H1 (cell line): ENCODE data around the gene POLE4. TPM values are rescaled to one million over a fixed set of nuclear protein-coding genes. Genes with fewer than 3 reads are reported as not detected.

ENCODE experiments used
- CTCF ChIA-PET: fragments of 300-600 bp; sonication (Branson Sonifier 250); formaldehyde crosslinking; loops from one replicate; lab custom pipeline; 2021; ENCODE audit not compliant: partially characterized antibody; lab: Charles Lee
- POLR2A ChIA-PET: fragments of 300-600 bp; sonication (Branson Sonifier 250); formaldehyde crosslinking; loops from one replicate; lab custom pipeline; 2021; ENCODE audit warnings: inconsistent platforms; ENCODE audit not compliant: partially characterized antibody; lab: Charles Lee
- DNase-seq, 2 experiments: peaks; one replicate each; pipeline versions ENCODE4 v3.0.0 to v3.0.0-alpha.2; 2010 to 2022; ENCODE audit warnings: low spot score in 2 of 2, low read depth in 1 of 2, mixed read lengths in 1 of 2
- FAIRE-seq: peaks from 2 replicates; lab custom pipeline; 2011; peaks lifted over from hg19 to GRCh38; lab: Jason Lieb, UNC
- H2AFZ ChIP-seq: 2 replicates; pipeline ENCODE4 v1.8.1; 2012; ENCODE audit warnings: low read length, inconsistent platforms
- H2AK5ac ChIP-seq: 2 replicates; pipeline ENCODE4 v1.6.1; 2013; ENCODE audit warnings: low read depth, low read length
- H2BK120ac ChIP-seq: replicated peaks from 2 replicates; pipeline ENCODE3; 2013; ENCODE audit warnings: low read depth, low read length, inconsistent platforms
- H2BK12ac ChIP-seq: 2 replicates; pipeline ENCODE4 v1.6.1; 2013; ENCODE audit warnings: low read depth, low read length
- H2BK15ac ChIP-seq: 2 replicates; pipeline ENCODE4 v1.6.1; 2013; ENCODE audit warnings: low read length
- H2BK20ac ChIP-seq: 2 replicates; pipeline ENCODE4 v1.6.1; 2013; ENCODE audit warnings: low read length
- H2BK5ac ChIP-seq: 2 replicates; pipeline ENCODE4 v1.6.1; 2013; ENCODE audit warnings: low read depth, low read length
- H3K14ac ChIP-seq: 2 replicates; pipeline ENCODE4 v1.6.1; 2013; ENCODE audit warnings: inconsistent platforms; ENCODE audit not compliant: insufficient read length
- H3K18ac ChIP-seq: 2 replicates; pipeline ENCODE4 v1.6.1; 2013; ENCODE audit warnings: low read length; ENCODE audit errors: extremely low read depth
- H3K23ac ChIP-seq: 2 replicates; pipeline ENCODE4 v1.6.1; 2013; ENCODE audit warnings: inconsistent platforms; ENCODE audit not compliant: insufficient read length
- H3K23me2 ChIP-seq: 2 replicates; pipeline ENCODE4 v1.6.1; 2013; ENCODE audit warnings: low read depth, low read length
- H3K27ac ChIP-seq: 2 replicates; pipeline ENCODE4 v1.6.1; 2011; ENCODE audit warnings: low read depth, low read length, inconsistent platforms
- H3K27me3 ChIP-seq, 4 experiments: replicated peaks in 1 of 4; 1 replicate in 1 of 4; 2 replicates in 3 of 4; pipeline versions ENCODE4 v1.6.1 to v1.8.1; 2011 to 2013; ENCODE audit warnings: low read length in 3 of 4, mild to moderate bottlenecking in 3 of 4, inconsistent platforms in 2 of 4, mixed read lengths in 2 of 4, moderate library complexity in 1 of 4; ENCODE audit not compliant: control insufficient read depth in 3 of 4, insufficient read depth in 3 of 4; ENCODE audit errors: extremely low read depth in 1 of 4
- H3K36me3 ChIP-seq, 4 experiments: 2 replicates each; pipeline versions ENCODE4 v1.6.1 to v1.8.1; 2011 to 2013; ENCODE audit warnings: mild to moderate bottlenecking in 4 of 4, low read length in 3 of 4, moderate library complexity in 2 of 4, control low read depth in 1 of 4, inconsistent platforms in 1 of 4; ENCODE audit not compliant: insufficient read depth in 4 of 4, control insufficient read depth in 2 of 4
- H3K4ac ChIP-seq: replicated peaks from 2 replicates; pipeline ENCODE3; 2013; ENCODE audit warnings: low read length, low read depth, mixed read lengths, inconsistent platforms; ENCODE audit not compliant: insufficient read length
- H3K4me1 ChIP-seq, 4 experiments: replicated peaks in 1 of 4; 1 replicate in 1 of 4; 2 replicates in 3 of 4; pipeline versions ENCODE4 v1.6.1 to v1.8.1; 2011 to 2013; ENCODE audit warnings: low read length in 3 of 4, inconsistent platforms in 2 of 4, mixed read lengths in 1 of 4; ENCODE audit not compliant: insufficient read depth in 4 of 4, control insufficient read depth in 3 of 4
- H3K4me2 ChIP-seq, 2 experiments: 2 replicates each; pipeline versions ENCODE4 v1.6.1 to v1.8.1; 2011 to 2013; ENCODE audit warnings: low read depth in 2 of 2, low read length in 2 of 2, control low read depth in 1 of 2, inconsistent platforms in 1 of 2, mild to moderate bottlenecking in 1 of 2; ENCODE audit not compliant: insufficient read depth in 1 of 2
- H3K4me3 ChIP-seq, 4 experiments: fragments of 200-600, 300-600 bp in 1 of 4; sonication (generic), shearing (Covaris generic), sonication (Bioruptor Twin) in 1 of 4; 2 replicates each; pipeline versions ENCODE4 v1.5.1 to v1.8.1; 2011 to 2016; ENCODE audit warnings: low read length in 4 of 4, low read depth in 3 of 4, control low read depth in 2 of 4, inconsistent platforms in 2 of 4, mild to moderate bottlenecking in 2 of 4, mixed read lengths in 1 of 4, moderate library complexity in 1 of 4; ENCODE audit not compliant: insufficient read depth in 2 of 4; ENCODE audit errors: extremely low read depth in 1 of 4
- H3K56ac ChIP-seq: replicated peaks from 2 replicates; pipeline ENCODE3; 2013; ENCODE audit warnings: low read depth, mild to moderate bottlenecking, mixed read lengths, low read length, inconsistent platforms; ENCODE audit not compliant: insufficient read length
- H3K79me1 ChIP-seq: 2 replicates; pipeline ENCODE4 v1.6.1; 2013; ENCODE audit warnings: low read depth, low read length, control low read depth
- H3K79me2 ChIP-seq, 2 experiments: 2 replicates each; pipeline versions ENCODE4 v1.6.1 to v1.8.1; 2012 to 2013; ENCODE audit warnings: low read length in 2 of 2, mild to moderate bottlenecking in 2 of 2, inconsistent platforms in 1 of 2; ENCODE audit not compliant: insufficient read depth in 2 of 2, control insufficient read depth in 1 of 2
- H3K9ac ChIP-seq, 4 experiments: replicated peaks in 1 of 4; 1 replicate in 1 of 4; 2 replicates in 3 of 4; pipeline versions ENCODE4 v1.6.1 to v1.8.1; 2011 to 2013; ENCODE audit warnings: low read depth in 3 of 4, low read length in 3 of 4, control low read depth in 2 of 4, mild to moderate bottlenecking in 2 of 4, moderate library complexity in 2 of 4, inconsistent platforms in 1 of 4; ENCODE audit errors: extremely low read depth in 1 of 4
- H3K9me3 ChIP-seq, 2 experiments: 2 replicates each; pipeline versions ENCODE4 v1.6.1 to v1.8.1; 2012 to 2013; ENCODE audit warnings: mild to moderate bottlenecking in 2 of 2, moderate library complexity in 2 of 2, control low read depth in 1 of 2, inconsistent platforms in 1 of 2, low read depth in 1 of 2, low read length in 1 of 2, mixed read lengths in 1 of 2; ENCODE audit not compliant: insufficient read depth in 2 of 2
- H4K20me1 ChIP-seq, 2 experiments: replicated peaks in 1 of 2; 2 replicates each; pipeline versions ENCODE3 to v1.8.1; 2011 to 2013; ENCODE audit warnings: inconsistent platforms in 2 of 2, low read length in 2 of 2, mild to moderate bottlenecking in 1 of 2; ENCODE audit not compliant: insufficient read depth in 2 of 2, control insufficient read depth in 1 of 2
- H4K5ac ChIP-seq: 2 replicates; pipeline ENCODE4 v1.6.1; 2013; ENCODE audit warnings: low read length, low read depth, mixed read lengths, inconsistent platforms; ENCODE audit not compliant: insufficient read length
- H4K8ac ChIP-seq: 2 replicates; pipeline ENCODE4 v1.8.0; 2013; ENCODE audit warnings: mild to moderate bottlenecking, moderate library complexity, low read length, inconsistent platforms; ENCODE audit not compliant: insufficient read depth; ENCODE audit errors: extremely low read depth
- H4K91ac ChIP-seq: replicated peaks from 2 replicates; pipeline ENCODE3; 2013; ENCODE audit warnings: low read length, mixed read lengths, inconsistent platforms; ENCODE audit not compliant: insufficient read length
- GABPA ChIP-seq: IDR thresholded peaks from 2 replicates; pipeline ENCODE4 v1.6.1; 2011; ENCODE audit warnings: mild to moderate bottlenecking, low read length, moderate library complexity, borderline replicate concordance; ENCODE audit not compliant: insufficient read depth
- KDM4A ChIP-seq: IDR thresholded peaks from one replicate; pipeline ENCODE4 v1.7.1; 2012; ENCODE audit warnings: low read depth, mild to moderate bottlenecking, moderate library complexity, low read length, inconsistent platforms; ENCODE audit not compliant: severe bottlenecking
- WGBS, 2 experiments: shearing (Covaris generic) in 1 of 2; methylation state at CpG; one replicate each; pipeline versions ENCODE4 v1.1.6 to v1.1.7; 2013 to 2015; ENCODE audit warnings: low lambda C conversion rate in 2 of 2, mixed read lengths in 2 of 2, inconsistent platforms in 1 of 2, low coverage in 1 of 2, missing lambda C conversion rate in 1 of 2; ENCODE audit not compliant: insufficient replicate concordance in 2 of 2, insufficient coverage in 1 of 2, insufficient read length in 1 of 2; ENCODE audit errors: extremely low coverage in 1 of 2, missing lambda C conversion rate in 1 of 2; 5-methylcytosine and 5-hydroxymethylcytosine counted together
- polyA plus RNA-seq, 7 experiments: library from polyadenylated mRNA; depleted of rRNA in 3 of 7; stranded (reverse) in 5 of 7; unstranded in 2 of 7; fragments of >200 nt in 5 of 7; fragments of 200-250 nt in 2 of 7; gene quantifications; 1 replicate in 5 of 7; 2 replicates in 1 of 7; 4 replicates in 1 of 7; pipeline versions ENCODE4 v1.2.1 to v1.2.3, GENCODE V29; 2011 to 2013; ENCODE audit warnings: missing spikeins in 2 of 7, mixed read lengths in 2 of 7
- total RNA-seq: library from RNA; stranded (reverse); fragmentation: NEBNext Ultra II Directional; extraction: Animal tissue kit (Norgen Biotek cat#: 25700); gene quantifications from 2 replicates; pipeline ENCODE4 v1.2.1, GENCODE V29; 2021

Gene POLE4
- total and polyA plus RNA-seq, 2 of the 8 experiments (the other 6 are each of a cell fraction or from before 2014, with no cell fraction given) = 16.7 to 44.7 TPM

DNA sequence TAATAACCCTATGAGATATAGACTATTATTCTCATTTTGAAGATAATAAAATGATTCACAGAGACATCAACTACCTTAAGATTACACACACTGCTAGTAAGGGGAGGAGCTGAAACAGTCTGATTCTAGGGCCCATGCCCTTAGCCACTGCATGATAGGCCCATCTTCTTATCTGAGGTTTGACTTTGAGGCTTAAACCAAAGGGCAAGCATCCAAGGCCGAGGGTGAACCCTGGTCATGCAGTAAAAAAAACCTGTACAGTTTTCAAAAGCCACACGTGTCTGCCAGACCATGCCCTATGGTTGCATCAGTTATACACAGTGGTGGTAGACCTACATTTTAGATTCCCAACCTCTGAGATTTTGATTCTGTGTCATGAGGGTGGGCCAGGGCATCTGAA lies 44.8 kb downstream of the POLE4 start:
- H3K18ac ChIP-seq = no peak overlapping the region
- no peaks in the 10 kb centered on the region for H4K20me1 ChIP-seq
- H4K8ac ChIP-seq = no peak overlapping the region
- H3K79me2 ChIP-seq = no peaks in the 10 kb centered on the region
- H2BK120ac ChIP-seq = no peak overlapping the region
- H3K27ac ChIP-seq = no peak overlapping the region
- H3K4me2 ChIP-seq = no peak overlapping the region
- no peak overlapping the region for H4K5ac ChIP-seq
- H3K4me3 ChIP-seq = no peak overlapping the region
- DNase-seq (no peak), FAIRE-seq (no peak)
- no peaks in the 10 kb centered on the region for H3K36me3 ChIP-seq
- H3K23ac ChIP-seq = no peak overlapping the region
- H3K4ac ChIP-seq = no peak overlapping the region
- no peak overlapping the region for H2BK5ac ChIP-seq
- H2BK15ac ChIP-seq = no peak overlapping the region
- H4K91ac ChIP-seq = no peak overlapping the region
- no peak overlapping the region for H3K14ac ChIP-seq
- no peaks in the 10 kb centered on the region for H3K9me3 ChIP-seq
- H3K56ac ChIP-seq = no peak overlapping the region
- no peaks in the 10 kb centered on the region for H3K79me1 ChIP-seq
- H3K9ac ChIP-seq = no peak overlapping the region
- ChIA-PET CTCF (interaction anchor here (0.6 to 2.3 kb wide), 7 partner anchors 8 to 613 kb away, joined by 3 to 6 read pairs (median 3); no protein-coding TSS in a partner anchor), POLR2A (interaction anchor here (1.0 kb wide), 1 partner anchor 23 kb away, joined by 3 read pairs; no protein-coding TSS in a partner anchor)
- TF ChIP-seq KDM4A (no peak), GABPA (no peak)
- WGBS, 2 experiments = 86% methylated on average over 2 of the region's 2 CpGs; no CpG with 5 or more reads in 1 of the 2 experiments
- no peak overlapping the region for H2AFZ ChIP-seq
- no peak overlapping the region for H2AK5ac ChIP-seq
- no peak overlapping the region for H2BK20ac ChIP-seq
- no peaks in the 10 kb centered on the region for H3K23me2 ChIP-seq
- H3K27me3 ChIP-seq = no peaks in the 10 kb centered on the region
- H2BK12ac ChIP-seq = no peak overlapping the region
- H3K4me1 ChIP-seq = no peaks in the 10 kb centered on the region
